Measurements from ENCODE around the gene ATP6V0A4.
"Not testable (repeated sequence)": the region's sequence is repeated elsewhere in the genome, so short reads cannot be mapped to it uniquely, and the experiment has no call there.

ATP6V0A4 gene

GRCh38 chr7:138802706-138803105 is 4.7 kb upstream of the ATP6V0A4 start:
- Histone ChIP-seq H3K27me3 (replicated peaks; ENCODE audit: control insufficient read depth, insufficient read depth, low read length) (no peaks in the 10 kb centered on the region), H3K36me3 (ENCODE audit: control insufficient read depth, insufficient read depth, low read length) (no peaks in the 10 kb centered on the region), H3K4me3 (replicated peaks; ENCODE audit: low read depth, low read length) (no peak overlapping the region)
- TF ChIP-seq CTCF (IDR thresholded peaks at IDR 0.05; ENCODE audit: insufficient read depth, low read length, poor library complexity, severe bottlenecking) = no peak
- no peak for DNase-seq (ENCODE audit: extremely low read depth, insufficient read length)

- H3K36me3 ChIP-seq (ENCODE audit: control insufficient read depth, insufficient read depth, low read length) = no peaks in the 10 kb centered on the region
- H3K27me3 ChIP-seq (replicated peaks; ENCODE audit: control insufficient read depth, insufficient read depth, low read length) = no peaks in the 10 kb centered on the region
- no peak for DNase-seq (ENCODE audit: extremely low read depth, insufficient read length)
- TF ChIP-seq CTCF (IDR thresholded peaks at IDR 0.05; ENCODE audit: insufficient read depth, low read length, poor library complexity, severe bottlenecking) = no peak
- H3K4me3 ChIP-seq (replicated peaks; ENCODE audit: low read depth, low read length) = no peak overlapping the region
Measured at GRCh38 chr7:138801256-138801655, 3.3 kb upstream of the ATP6V0A4 start.

- no peaks in the 10 kb centered on the region for H3K36me3 ChIP-seq (ENCODE audit: control insufficient read depth, insufficient read depth, low read length)
- no peak overlapping the region for H3K4me3 ChIP-seq (replicated peaks; ENCODE audit: low read depth, low read length)
- no peak for DNase-seq (ENCODE audit: extremely low read depth, insufficient read length)
- no peak for TF ChIP-seq CTCF (IDR thresholded peaks at IDR 0.05; ENCODE audit: insufficient read depth, low read length, poor library complexity, severe bottlenecking)
- no peaks in the 10 kb centered on the region for H3K27me3 ChIP-seq (replicated peaks; ENCODE audit: control insufficient read depth, insufficient read depth, low read length)
Measured at GRCh38 chr7:138799336-138800000, 1.5 kb upstream of the ATP6V0A4 start.

- no peak for DNase-seq (ENCODE audit: extremely low read depth, insufficient read length)
- H3K36me3 ChIP-seq (ENCODE audit: control insufficient read depth, insufficient read depth, low read length) = no peaks in the 10 kb centered on the region
- no peak for TF ChIP-seq CTCF (IDR thresholded peaks at IDR 0.05; ENCODE audit: insufficient read depth, low read length, poor library complexity, severe bottlenecking)
- H3K4me3 ChIP-seq (replicated peaks; ENCODE audit: low read depth, low read length) = no peak overlapping the region
- no peaks in the 10 kb centered on the region for H3K27me3 ChIP-seq (replicated peaks; ENCODE audit: control insufficient read depth, insufficient read depth, low read length)
Measured at GRCh38 chr7:138798836-138799235, 840 bp upstream of the ATP6V0A4 start.

- DNase-seq (ENCODE audit: extremely low read depth, insufficient read length); H3K4me3 ChIP-seq (replicated peaks; ENCODE audit: low read depth, low read length); H3K27me3 ChIP-seq (replicated peaks; ENCODE audit: control insufficient read depth, insufficient read depth, low read length); H3K36me3 ChIP-seq (ENCODE audit: control insufficient read depth, insufficient read depth, low read length): not testable (repeated sequence)
Measured at GRCh38 chr7:138797046-138797445, 950 bp downstream of the ATP6V0A4 start.

GRCh38 chr7:138796038-138796615 is 1.9 kb downstream of the ATP6V0A4 start:
- no peak for DNase-seq (ENCODE audit: extremely low read depth, insufficient read length)
- Histone ChIP-seq H3K36me3 (ENCODE audit: control insufficient read depth, insufficient read depth, low read length) (no peaks in the 10 kb centered on the region), H3K4me3 (replicated peaks; ENCODE audit: low read depth, low read length) (no peak overlapping the region), H3K27me3 (replicated peaks; ENCODE audit: control insufficient read depth, insufficient read depth, low read length) (no peaks in the 10 kb centered on the region)
- no peak for TF ChIP-seq CTCF (IDR thresholded peaks at IDR 0.05; ENCODE audit: insufficient read depth, low read length, poor library complexity, severe bottlenecking)

Measured in GM06990 (cell line).